Suprapubic skin (tissue), 3 donors: Measurements from ENCODE around the gene IPO13.

Source experiments
- CTCF ChIP-seq, 2 donors: fragments of 200-600 bp in 1 of 2; fragments of 450-650 bp in 1 of 2; sonication (generic) in 1 of 2; IDR thresholded peaks; one replicate each; pipeline ENCODE4 v1.5.1; 2016 to 2019; ENCODE audit warnings: antibody characterized with exemption in 2 of 2, mild to moderate bottlenecking in 1 of 2, moderate library complexity in 1 of 2
- EP300 ChIP-seq: sonication (generic); formaldehyde crosslinking; IDR thresholded peaks from one replicate; pipeline ENCODE4 v1.6.1; 2017; ENCODE audit warnings: antibody characterized with exemption

GRCh38 chr1:43958351-43959255 is 11.9 kb downstream of the IPO13 start:
- no peak for TF ChIP-seq CTCF (IDR thresholded peaks at IDR 0.05)
- no peak for TF ChIP-seq EP300
